ENCODE results near the gene SMIM36. TPM values are rescaled to one million over a fixed set of nuclear protein-coding genes. Genes with fewer than 3 reads are reported as not detected.
A peak's percentile ranks its signal among the peaks of the same experiment; 100 is the strongest.
"Not testable (repeated sequence)": the region's sequence is repeated elsewhere in the genome, so short reads cannot be mapped to it uniquely, and the experiment has no call there.

SMIM36 gene
- polyA plus RNA-seq, 10 donors = 0.05 to 0.07 TPM; not detected in 8

DNA sequence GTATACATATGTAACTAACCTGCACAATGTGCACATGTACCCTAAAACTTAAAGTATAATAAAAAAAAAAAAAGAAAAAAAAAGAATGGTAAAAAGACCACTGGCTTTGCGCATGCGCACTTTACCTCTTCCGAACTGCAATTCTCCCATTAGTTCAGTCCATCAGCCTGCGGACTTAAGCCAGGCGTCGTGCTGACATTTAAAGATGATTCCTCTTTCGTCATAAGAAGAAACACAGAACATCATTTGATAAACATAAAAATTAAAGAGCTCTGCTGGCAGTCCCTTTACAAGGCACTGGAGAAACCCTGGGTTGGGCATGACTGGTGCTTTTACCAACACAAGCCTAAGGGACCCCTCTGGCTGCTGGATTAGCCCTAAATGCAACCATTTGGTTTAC is 3.6 kb downstream of the SMIM36 start:
- DNase-seq = not testable (repeated sequence)

DNA sequence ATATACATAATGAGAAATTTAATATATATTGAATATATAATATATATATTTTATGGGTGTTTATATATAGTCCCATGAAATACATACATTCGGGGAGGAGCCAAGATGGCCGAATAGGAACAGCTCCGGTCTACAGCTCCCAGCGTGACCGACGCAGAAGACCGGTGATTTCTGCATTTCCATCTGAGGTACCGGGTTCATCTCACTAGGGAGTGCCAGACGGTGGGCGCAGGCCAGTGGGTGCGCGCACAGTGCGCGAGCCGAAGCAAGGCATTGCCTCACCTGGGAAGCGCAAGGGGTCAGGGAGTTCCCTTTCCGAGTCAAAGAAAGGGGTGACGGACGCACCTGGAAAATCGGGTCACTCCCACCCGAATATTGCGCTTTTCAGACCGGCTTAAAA is 9.6 kb downstream of the SMIM36 start:
- not testable (repeated sequence) for DNase-seq

DNA sequence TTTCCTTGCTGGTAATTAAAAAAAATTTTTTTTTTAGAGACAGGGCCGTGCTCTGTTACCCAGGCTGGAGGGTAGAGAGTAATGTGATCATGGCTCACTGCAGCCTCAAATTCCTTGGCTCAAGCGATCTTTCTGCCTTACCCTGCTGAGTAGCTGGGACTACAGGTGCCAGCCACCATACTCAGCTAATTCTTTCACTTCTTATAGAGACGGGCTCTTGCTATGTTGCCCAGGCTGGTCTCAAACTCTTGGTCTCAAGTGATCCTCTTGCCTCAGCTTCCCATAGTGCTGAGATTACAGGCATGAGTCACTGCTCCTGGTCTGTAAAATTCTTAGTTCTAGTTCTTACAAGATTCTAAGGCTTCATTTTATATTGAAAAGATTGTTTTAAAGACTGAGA is 11.1 kb downstream of the SMIM36 start:
- no peak for DNase-seq

DNA sequence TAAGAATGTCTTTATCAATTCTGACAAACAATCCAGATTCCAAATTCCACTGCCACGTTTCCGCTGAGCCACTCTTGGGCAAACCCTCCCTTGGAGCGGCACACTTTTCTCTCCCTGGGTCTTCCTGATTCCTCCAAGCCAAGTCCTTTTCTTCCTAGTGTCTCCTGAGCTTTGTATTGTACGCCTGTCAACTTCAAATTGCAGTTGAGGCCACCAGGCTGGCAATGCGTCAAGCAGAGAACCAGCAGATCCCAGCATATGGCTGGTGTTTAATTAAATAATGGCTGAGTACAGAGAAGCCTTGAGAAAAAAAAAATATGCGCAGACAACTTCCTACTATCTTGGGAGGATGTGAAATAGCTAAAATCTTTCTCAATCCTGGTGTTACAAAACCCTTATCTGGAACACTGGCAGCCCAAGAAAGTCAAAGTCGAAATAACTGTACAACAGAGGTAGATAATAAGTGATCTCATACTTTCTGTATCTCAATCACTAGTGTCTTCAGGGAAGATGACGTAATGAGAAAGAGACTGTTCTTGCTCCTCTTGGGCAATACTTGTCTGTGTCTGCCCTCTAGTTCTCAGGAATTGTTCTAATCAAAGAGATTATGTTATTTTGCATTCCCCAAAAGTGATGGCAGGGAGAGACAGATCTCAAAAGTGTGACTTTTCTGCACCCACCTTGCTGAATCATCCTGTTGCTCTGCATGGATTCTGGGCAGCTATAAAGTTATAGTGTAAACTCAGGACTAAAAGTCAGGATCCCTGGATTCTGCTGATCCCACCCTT is 15.0 kb downstream of the SMIM36 start:
- peak in 2 of 3 donors; percentile 26 to 34 for DNase-seq

DNA sequence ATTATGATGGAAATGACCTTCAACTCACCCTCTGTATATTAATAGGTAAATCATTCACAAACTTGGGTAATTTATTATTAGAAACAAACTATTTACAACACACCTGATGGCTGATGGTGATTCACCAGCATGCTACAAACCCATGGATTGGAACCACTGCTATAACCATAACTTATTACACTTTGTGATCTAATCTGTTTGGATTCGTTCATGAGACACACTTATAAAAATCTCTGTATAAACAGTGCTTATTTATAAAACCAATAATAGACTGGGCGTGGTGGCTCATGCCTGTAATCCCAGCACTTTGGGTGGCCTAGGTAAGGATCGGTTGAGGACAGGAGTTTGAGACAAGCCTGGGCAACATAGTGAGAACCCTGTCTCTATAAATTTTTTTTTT is 16.0 kb downstream of the SMIM36 start:
- no peak for DNase-seq

DNA sequence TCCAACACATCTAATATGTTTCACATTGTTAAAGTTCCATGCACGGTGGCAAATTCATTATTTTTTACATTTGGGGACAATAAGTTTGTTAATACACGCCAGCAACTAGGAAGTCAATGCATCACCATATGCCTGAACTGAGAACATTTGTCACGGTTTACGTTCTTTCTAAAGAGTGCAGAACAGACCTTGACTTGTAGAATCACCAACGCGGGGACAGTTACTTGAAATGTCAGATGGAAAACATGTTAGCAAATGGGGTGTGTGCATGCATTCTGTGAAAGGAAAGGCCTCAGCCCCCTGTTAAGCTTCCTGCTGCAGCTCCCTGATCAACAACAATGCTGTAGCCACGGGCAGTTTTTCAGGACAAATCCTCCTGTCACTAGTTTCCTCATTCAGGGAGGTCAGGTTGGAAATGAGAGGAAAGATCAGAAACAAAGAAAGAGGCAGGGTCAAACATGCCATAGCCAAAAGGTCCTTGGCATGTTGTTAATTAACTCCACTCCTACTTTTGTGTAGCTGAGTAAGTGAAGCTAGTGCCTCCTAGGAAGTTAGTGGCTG is 18.4 kb downstream of the SMIM36 start:
- no peak for DNase-seq

DNA sequence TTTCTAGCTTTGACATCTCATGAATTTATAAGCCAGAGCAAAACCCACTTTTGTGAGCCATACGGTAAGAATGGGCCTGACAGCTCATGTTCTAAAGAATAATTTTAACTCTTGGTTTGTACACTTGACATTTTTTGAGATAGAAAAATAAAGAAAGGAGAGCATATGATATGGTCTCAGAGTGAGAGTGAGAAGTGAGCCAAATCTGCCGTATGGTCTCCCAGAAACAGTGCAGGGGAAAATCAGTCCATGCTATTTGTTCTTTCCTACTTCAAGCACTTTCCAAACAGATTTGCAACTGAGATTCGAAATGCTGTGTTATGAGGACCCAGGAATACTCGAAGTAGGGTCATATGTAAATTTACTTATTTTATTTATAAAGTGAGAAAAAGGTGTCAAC is 20.9 kb downstream of the SMIM36 start:
- DNase-seq = no peak

DNA sequence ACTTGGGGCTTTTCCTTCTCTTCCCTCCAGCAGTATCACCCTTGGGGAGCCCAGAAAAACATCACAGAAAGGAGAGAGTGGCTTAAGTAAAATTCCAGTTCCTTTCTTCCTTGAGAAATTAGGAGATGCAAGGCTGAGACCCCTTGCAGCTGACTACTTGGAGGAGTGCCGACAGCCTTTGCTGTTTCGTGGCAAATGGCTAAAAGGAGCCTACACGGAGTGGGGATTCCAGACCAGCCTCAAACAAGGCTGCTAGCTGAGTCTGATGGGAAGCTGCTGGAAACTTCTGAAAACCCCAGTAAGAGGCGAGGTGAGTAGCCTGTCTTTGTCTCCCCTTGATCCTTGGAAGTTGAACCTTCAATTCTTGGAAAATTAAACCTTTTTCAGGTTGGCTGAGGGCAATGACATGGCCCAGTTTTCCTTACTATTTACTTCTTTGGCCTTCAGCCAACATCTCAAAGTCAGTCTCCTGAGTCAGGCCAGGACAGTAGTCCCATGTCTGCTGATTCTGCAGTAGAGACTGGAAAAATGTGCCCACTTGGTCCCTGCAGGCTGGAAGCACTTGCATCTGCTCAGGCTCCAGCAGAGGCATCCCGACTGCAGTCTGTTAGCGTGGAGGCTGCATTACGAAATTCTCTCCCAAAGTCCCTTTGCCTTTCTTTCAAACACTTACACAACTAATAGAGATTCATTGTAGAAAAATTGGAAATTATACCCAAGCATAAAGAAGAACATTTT is 23.4 kb downstream of the SMIM36 start:
- DNase-seq = peak in 1 of 3 donors; percentile 14

DNA sequence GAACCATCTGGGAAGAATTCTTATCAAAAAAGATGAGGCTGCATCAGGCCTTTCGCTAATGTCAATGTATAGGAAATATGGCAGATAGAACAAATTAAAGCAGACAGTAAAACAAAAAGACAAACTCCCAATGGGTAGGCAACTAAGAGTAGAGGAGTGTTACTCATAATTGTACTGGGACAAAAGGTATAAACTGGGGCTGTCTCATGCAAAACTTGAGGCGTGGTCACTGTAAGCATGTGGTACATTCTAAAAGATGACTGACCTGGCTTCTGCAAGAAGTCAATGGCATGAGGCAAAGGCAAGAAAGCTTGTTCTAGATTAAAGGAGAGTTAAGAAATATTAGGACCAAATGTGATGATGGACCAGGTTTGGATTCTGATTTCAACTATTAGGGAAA is 26.7 kb downstream of the SMIM36 start:
- no peak for DNase-seq

DNA sequence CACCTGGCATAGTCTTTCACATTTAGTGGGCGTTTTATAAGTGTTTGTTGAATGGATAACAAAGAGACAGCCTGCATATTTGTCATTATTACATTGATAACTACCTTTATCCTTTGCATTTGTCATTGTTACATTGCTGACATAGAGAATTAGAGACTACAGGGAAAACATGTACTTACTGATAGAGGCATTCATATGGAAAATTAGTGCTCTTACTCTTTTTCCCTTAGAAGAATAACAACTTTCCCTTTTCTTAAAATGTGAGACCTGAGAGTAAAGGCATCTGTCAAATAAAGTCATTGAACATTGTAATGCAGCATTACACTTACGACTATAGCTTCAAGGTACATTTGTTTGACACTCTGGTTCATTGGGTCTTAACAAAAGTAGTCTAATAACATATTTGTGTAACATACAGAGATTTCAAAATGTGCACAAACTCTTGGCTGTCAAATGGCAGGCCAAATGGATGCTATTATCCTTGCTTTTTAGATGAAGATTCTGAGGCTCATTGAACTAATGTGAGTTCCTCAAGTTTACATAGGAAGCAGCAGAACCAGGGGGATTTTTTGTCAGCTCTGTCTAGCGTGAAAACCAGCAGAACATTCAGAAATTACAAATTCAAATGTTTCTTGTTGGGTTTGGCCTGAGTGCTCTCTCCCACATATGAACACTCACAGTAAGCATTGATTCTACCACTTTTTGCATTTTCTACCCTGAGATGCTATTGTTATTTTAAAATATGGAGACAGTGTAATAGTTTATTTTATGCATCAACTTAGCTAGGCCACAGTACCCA is 28.5 kb downstream of the SMIM36 start:
- DNase-seq = no peak

DNA sequence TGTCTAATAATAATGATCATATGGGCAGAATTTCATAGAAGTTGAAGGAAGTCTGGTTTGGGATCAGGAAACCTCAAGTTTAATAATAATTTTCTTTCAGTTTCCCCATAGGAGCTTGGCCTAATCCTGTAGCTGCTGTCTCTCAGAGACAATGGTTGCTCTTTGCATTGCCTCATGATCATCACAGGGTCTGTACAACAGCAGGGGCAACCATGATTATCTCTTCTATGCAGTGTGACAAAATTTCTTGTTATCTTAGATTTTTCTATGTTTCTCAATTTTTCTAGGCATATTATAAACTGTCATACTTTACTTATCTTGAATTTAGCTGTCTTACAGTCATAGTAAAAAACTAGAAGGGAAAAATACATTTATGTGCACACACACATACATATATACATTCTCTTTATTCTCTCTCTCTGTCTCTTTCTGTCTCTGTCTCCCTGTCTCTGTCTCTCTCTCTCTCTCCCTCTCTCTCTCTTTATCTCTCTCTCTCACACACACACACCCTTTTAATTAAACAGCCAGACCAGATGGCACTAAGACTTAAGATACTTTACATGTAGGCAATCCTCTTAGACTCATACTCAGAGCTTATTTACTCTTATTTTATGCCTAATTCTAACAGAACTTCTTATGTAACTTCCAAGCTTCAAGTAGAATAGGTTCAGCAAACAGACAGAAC is 30.5 kb downstream of the SMIM36 start:
- no peak for DNase-seq

DNA sequence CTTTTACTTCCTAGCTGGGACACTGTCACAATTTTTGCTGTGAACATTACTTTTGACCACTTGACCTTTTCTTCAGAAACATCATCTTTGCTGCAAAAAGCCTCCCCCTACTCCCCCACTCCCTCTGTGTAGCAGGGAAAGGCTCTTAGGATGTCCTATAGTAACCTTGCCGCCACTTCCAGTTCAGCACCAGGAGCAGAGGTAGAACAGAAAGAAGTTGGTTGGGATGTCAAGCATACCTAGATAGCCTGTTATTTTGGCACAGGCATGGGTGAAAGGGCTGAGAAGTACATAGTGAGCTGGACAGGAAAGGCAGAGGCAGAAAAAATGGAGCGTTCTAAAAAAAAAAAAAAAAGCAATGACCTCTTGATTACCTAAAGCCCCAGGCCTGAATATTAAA is 31.3 kb downstream of the SMIM36 start:
- DNase-seq = no peak

DNA sequence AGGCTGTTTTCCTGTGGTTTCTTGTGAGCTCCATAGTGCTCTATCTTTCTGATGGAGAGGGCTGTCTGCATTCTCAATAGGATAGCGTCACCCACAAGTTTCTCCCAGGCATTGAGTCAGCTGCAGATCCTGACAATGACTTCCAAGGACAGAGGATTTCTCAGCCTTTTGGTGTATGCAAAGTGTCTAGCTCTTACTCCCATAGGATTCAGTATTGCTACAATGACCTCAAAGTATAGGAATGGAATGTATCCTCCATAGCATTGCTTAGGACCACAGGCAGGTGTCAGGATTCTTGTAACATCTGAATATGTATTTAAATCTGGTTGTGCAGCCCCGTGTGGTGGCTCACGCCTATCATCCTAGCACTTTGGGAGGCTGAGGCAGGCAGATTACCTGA is 32.3 kb downstream of the SMIM36 start:
- no peak for DNase-seq

DNA sequence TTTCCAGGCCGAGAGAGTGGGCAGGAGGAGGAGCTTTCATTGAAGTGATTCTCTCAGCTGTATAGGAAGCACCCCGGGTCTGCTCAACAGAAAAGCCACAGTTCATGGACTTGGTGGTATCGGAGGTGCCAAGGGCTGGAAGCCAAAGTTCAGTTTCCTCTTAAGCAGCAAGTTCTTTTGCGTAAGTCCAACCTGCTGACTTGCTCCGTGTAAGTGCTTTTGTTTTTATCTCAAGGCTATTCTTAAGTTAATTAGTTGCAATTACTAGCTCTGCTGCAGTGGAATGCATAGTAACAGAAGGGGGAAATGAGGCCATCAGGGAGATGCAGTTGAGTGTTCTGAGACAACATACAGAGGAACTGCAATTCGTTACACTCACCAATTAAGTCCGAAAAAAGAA is 44.6 kb downstream of the SMIM36 start:
- no peak for DNase-seq

DNA sequence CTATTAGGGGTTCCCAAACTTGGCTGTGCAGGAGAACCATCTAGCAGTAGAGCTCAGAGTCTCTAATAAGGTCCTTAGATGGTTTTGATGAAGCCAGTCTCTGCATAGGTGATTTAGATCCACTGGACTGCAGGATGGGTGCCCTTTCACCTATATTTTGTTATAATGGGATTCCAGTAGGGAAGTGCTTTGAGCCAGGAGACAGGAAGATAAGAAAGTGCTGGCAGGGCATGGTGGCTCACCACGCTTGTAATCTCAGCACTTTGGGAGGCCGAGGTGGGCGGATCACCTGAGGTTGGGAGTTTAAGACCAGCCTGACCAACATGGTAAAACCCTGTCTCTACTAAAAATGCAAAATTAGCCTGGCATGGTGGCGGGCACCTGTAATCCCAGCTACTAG is 45.5 kb downstream of the SMIM36 start:
- not testable (repeated sequence) for DNase-seq

DNA sequence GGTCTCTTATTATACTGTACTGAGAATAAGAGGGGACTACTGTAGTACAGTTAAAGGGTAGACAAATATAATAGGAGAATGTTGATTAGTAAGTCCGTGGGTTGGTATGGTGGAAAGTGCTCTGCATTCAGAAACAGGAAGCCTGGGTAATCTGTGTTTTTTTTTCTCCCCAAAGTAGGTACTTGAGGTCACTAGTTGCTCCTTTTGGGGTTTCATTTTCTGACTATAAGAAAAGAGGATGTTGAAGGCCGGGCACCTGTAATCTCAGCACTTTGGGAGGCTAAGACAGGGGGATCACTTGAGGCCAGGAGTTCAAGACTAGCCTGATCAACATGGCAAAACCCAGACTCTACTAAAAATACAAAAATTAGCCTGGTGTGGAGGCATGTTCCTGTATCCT is 47.7 kb downstream of the SMIM36 start:
- DNase-seq = no peak

DNA sequence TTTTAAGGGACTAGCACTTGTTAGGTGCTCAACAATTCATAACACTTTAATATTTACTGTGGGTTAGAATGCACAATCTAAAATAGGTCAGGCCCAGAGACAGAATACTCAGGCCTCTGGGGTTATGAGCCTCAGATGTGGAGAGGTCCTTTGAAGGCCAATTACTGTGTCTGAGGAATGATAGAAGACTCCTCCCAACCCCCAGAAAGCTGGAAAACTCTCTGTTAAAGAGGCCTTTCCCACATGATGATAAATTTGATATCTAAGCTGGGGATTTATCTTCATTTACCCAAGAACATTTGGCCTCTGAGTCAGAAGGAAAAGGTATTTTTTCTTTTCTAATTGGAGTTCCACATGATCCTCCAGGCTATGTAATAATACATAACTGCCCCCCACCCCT is 48.5 kb downstream of the SMIM36 start:
- no peak for DNase-seq

DNA sequence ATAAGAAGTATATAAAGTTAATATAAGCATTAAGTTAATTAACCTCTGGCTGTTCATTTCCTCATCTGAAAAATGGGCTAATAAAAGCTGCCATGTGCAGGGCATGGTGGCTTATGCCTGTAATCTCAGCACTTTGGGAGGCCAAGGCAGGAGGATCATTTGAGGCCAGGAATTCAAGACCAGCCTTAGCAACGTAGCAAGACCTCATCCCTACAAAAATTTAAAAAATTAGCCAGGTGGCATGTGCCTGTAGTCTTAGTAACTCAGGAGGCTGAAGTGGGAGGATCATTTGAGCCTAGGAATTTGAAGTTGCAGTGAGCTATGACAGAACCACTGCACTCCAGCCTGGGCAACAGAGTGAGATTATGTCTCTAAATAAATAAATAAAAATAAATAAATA is 49.0 kb downstream of the SMIM36 start:
- DNase-seq = no peak

DNA sequence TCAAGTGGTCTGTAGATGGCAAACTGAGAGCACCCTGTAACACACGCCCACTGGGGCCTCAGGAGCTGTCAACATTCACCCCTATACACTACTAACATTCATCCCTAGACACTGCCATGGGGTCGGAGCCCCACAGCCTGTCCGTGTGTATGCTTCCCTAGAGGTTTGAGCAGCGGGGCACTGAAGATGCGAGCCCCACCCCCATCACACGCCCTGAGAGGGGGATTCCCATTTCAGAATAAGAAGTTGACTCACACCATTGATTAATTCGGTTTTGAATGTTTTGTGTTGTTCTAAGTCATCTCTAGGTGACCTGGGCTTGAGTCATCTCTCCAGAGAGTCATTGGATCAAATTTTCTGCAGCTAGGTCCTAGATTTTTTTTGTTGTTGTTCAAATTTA is 52.3 kb downstream of the SMIM36 start:
- no peak for DNase-seq

DNA sequence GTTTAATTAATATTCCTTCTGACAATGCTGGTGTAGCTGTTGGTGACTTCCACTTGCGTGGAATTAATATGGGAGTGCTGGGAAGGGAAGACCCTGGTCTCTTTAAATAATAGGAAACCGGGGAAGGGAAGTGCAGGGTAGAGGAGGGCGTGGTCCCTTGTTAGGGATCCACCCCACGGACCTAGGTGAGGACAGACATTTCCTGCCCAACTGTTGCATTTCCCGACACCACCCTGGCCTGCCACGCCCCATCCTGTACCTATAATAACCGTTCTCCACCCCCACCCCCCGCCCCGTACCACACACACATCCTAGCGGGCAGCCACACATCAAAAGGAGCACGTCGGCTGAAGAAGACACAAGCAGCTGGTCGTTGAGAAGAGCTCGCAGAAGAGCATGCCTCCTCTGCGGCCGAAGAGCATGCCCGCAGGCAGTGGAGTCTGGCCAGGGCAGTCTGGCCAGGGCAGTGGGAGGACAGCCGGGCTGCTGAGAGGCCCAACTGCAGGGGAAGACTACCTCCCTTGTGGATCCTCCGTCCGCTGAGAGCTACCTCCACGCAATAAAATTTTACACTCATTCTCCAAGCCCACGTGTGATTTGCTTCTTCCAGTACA is 52.9 kb downstream of the SMIM36 start:
- no peak for DNase-seq
